Astrocyte of the hippocampus (primary cell): ENCODE results near the gene MYO3A.
A peak's percentile ranks its signal among the peaks of the same experiment; 100 is the strongest.
"Not testable (repeated sequence)": the region's sequence is repeated elsewhere in the genome, so short reads cannot be mapped to it uniquely, and the experiment has no call there.

Source experiments
- DNase-seq: peaks from one replicate; pipeline ENCODE4 v3.0.0; 2011; ENCODE audit warnings: low read depth, low spot score

Gene MYO3A

GRCh38 chr10:25974897-25975459, 40.9 kb downstream of the MYO3A start:
- peak; percentile 84 for DNase-seq

GRCh38 chr10:25978771-25979170, 44.7 kb downstream of the MYO3A start:
- peak; percentile 22 for DNase-seq

GRCh38 chr10:25982107-25982506, 48.1 kb downstream of the MYO3A start:
- DNase-seq, result no peak

- DNase-seq, result no peak
Observed at GRCh38 chr10:25988583-25988982, 54.6 kb downstream of the MYO3A start.

GRCh38 chr10:25989951-25990350, 55.9 kb downstream of the MYO3A start:
- DNase-seq, result no peak

DNA sequence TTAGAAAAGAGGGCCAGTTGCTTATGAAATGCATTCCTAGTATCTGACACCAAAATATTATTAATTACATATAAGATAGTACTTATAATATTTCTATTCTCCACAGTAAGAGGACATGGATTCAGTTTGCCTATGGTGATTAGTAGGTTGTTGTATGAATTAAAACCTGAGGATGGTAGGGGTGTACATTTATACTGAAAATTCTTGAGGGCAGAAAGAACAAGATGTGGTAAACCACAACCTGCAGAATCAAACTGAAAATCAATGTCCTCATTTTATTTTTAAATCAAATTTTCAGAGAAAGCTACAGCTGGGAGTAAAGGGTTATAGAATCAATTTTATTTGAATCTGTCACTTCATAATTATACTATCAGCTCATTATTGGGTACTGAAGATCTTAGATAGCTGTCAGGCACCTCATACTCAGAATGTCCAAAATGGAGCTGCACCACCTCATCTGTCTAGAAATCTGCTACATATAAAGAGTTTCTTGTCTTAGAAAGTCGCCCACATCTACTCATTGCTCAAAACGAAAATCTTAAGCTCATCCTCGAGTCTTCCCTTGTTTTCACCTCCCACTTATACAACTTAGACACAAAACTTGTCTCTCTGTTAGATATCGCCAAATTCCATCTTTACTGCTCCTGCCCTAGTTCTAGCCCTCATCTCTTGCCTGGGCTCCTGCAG, 65.4 kb downstream of the MYO3A start:
- DNase-seq, result no peak

GRCh38 chr10:26000971-26001370, 66.9 kb downstream of the MYO3A start:
- DNase-seq, result no peak

GRCh38 chr10:26002466-26002865, 68.4 kb downstream of the MYO3A start:
- not testable (repeated sequence) for DNase-seq

DNA sequence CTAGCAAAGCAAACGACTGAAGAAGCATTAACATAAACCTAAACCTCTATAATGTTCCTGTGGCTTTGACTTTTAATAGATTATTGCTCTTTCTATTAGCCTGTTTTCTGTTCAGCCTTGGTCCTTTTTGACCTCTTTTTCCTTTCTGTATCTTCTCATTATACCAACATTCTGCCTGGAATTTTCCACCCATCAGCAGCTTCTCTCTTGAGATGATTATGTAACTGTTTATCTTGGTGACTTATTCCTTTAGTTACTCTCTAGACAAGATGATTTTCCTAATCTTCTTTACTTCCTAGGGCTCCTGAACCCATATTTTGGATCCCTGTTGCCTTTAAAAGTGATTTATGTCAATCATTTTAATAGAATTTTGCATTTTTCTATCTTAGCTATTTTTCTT, 81.1 kb downstream of the MYO3A start:
- DNase-seq, result no peak

DNA sequence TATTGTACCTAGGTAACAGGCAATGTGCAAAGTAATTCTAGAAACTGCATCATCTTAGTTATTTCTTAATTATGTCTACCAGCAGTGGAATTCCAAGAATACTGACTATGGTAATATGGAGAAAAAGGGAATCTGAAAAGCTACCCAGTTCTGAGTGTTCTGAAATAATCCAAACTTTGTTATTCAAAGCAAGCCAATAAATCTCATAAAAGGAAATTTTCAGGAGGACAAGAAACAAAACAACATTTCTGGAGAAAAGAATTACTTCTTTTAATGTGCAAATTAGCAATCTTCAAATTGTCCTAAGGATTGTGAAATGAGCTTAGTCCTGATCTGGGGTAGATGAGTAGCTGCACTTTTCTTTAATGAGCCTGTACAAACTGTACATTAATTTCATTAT, 88.8 kb downstream of the MYO3A start:
- no peak for DNase-seq

- DNase-seq, result no peak
Observed at GRCh38 chr10:26024303-26024702, 90.3 kb downstream of the MYO3A start.

DNA sequence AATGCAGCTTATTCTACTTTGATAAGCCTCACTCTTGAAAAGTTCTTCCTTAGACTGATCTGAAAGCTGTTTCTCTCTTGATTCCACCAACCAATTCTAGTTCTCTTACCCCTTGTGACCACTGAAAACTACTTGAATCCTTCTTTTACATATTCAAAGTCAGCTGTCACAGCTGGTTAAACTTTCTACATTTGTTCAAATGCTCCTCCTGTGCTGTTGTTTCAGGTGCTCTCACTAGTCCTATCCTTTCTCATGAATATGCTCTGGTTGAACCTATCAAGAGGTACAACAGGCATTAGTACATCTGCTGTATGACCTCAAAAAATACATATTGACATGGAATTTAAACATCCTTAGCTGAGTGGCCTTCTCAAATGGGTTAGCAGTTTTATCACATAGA, 91.5 kb downstream of the MYO3A start:
- DNase-seq, result no peak

DNA sequence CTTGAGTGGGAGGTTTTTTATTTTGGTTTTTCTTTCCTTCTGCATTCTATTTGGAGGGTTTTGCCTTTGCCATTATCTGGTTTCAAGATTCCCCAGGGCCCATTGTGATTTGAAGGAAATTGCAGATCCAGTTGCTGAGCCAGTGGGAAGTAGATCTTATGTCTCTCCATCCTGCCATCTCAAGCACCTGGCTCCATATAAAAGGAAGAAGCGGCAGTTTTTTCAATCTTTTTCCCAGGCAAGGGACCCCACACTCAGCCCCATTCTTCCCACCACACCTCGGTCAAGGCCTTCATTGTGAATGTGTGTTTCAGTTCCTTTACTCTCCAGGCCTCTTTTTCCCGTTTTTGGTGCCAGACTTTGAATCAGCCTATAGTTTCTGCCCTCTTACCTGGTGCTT, 95.8 kb downstream of the MYO3A start:
- no peak for DNase-seq

- DNase-seq, result no peak
Observed at GRCh38 chr10:26031300-26031699, 97.3 kb downstream of the MYO3A start.

GRCh38 chr10:26043469-26043868, 109.4 kb downstream of the MYO3A start:
- no peak for DNase-seq

- peak; percentile 85 for DNase-seq
Observed at GRCh38 chr10:26044141-26044749, 110.2 kb downstream of the MYO3A start.

- DNase-seq, result no peak
Observed at GRCh38 chr10:26046073-26046700, 112.2 kb downstream of the MYO3A start.

GRCh38 chr10:26048756-26049155, 114.7 kb downstream of the MYO3A start:
- peak; percentile 48 for DNase-seq

DNA sequence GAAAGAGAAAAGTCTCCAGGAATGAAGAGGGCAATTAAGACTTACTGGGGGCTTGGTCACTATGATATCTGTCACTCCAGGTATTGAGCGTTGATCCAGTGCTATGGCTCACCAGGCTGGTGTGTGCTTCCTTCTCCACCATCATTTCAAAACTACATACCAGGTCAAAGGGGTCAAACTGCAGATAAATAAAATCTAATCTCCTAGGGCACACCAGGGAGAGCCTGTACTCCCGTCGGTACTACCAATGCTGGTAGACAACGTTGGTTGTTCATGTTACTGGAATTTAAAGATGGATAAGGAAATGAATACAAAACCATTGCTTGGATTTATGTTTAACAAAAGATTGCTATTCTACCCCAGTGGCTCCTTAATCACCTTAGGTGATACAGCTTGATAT, 118.3 kb downstream of the MYO3A start:
- no peak for DNase-seq

DNA sequence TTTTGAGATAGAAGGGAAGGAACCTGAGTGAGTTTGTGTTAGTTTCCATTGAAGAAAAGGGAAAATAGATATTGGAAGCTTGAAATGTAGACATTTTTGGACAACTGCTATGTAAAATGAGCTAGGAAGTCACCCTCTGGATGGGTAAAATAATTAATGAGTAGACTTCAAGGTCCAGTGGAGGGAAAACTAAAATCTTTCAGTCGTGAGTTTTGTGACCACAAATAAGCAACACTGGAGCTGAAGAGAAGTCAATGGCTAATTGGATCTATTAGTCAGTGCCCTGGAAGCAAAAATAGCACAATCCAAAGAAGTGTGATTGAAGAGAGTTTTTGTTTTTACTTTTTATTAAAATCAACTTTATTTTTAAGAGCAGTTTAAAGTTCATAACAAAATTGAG, 123.4 kb downstream of the MYO3A start:
- peak; percentile 2 for DNase-seq

GRCh38 chr10:26064106-26064505, 130.1 kb downstream of the MYO3A start:
- DNase-seq, result peak; percentile 60

DNA sequence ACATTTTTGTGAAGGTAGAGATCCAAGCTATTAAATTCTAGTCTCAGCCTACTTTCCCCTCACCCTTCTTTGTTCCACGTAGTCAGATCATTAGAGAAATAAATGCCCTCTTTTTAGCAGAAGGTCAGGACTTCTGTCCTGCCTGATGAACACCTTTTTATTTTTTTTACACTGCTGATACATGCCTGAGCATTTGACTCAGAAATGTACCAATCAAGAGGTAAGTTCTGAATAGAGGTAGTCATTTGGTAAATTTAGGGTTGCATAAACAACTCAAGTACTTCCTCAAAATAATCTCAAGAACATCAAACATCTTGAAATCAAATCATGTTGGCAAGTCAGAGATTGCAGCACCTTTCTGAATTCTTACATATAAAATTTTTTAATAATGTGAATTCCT, 133.7 kb downstream of the MYO3A start:
- DNase-seq, result no peak

DNA sequence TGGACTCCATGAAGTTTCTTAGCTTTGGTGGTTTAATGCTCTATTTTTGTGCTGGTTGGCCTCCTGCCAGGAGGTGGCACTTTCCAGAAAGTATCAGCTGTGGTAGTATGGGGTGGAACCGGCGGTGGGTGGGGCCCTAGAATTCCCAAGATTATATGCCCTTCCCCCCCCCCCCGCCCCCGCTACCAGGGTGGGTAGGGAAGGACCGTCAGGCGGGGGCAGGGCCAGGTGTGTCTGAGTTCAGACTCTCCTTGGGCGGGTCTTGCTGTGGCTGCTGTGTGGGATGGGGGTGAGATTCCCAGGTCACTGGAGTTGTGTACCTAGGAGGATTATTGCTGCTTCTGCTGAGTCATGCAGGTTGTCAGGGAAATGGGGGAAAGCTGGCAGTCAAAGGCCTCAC, 146.9 kb downstream of the MYO3A start:
- DNase-seq, result not testable (repeated sequence)
